Middle frontal gyrus (tissue), 1 donor: Measurements from ENCODE around the gene SPDL1.

Experiments used
- DNase-seq: peaks from one replicate; pipeline ENCODE4 v3.0.0-alpha.2; 2015; ENCODE audit warnings: low spot score; ENCODE audit errors: extremely low spot score

Gene SPDL1

DNA sequence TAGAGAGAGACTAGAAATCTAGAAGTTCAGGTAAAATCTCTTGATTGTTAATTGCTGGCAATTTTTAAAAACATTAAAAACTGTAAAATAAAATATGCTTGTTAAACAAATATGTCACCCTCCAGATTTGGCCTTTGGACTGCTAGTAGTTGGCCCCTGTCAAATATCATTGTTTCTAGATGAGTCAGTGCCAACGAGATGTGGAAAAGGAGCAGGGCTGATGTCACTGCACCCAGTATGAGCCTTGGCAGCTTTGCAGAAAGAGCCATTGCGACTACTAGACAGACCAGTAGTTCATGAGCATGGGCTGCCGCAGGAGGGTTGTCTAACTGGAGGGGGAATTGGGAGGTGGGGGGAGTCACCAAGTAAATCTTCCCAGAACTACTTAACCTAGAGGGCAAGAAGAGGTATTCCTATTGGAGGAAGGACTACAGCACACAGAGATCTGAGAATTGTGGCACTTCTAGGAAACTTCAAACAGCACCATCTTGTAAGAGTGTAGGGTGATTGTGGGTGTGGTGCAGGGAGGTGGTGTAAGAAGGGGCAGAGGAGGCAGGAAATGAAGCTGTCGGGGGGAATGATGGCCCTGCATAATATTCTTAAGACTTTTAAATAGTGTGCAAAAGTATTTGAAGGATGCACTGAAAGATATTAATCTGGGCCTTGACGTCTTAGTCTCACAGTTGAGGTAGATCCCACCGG lies 46.4 kb downstream of the SPDL1 start:
- DNase-seq: no peak

DNA sequence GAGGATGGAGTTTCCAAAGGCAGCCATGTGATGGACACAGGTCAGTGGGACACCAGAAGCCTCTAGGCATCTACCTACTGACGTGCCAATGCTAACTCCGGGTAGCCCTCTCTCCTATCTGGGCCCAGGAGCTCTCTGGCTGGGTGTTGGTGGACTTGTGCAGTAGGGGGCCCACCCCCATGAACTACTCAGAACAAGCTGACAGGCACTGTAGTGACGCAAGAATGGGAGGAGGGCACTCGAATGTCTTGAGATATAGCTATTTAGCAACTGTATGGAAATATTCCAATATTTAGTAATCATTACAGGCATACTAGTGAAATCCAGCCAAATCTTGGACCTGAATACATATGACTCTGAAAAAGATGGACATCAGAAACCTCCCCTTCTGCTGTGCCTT lies 47.8 kb downstream of the SPDL1 start:
- DNase-seq: no peak

DNA sequence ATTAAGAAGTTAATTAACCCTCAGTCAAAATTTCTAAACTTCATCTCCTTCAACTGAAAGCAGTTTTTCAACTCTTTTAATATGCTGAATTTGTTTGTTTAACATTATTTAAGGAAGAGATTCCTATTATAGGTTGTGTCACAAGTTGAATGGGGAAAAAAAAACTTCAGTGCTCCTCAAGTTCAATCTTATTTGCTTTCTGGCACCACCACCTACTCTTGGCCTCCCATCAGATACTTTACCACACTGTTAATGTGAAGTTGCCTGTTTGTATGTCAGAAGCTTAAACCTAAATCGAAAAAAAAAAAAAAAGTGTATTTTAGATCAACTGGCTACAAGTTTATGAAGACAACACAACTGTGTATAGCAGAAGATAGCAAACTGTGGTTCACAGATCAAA lies 49.4 kb downstream of the SPDL1 start:
- DNase-seq: no peak

DNA sequence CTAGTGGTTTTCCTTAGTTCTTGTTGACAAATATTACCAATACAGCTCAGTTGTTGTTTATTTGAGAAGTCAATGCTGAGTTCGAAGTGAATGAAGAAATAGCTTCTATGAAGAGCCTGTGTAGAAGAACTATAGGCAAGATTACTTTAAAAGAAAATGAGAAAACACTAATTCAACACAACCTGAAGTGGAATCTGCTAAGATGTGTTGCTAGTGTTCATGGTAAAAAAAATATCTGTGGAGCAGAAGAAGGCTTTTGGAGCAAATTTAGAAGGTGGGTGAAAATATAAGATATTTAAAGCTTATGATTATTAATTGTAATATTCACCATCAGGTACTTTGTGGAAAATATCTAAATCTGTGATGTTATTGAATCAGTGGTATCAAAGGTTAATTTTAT lies 51.0 kb downstream of the SPDL1 start:
- DNase-seq: no peak

DNA sequence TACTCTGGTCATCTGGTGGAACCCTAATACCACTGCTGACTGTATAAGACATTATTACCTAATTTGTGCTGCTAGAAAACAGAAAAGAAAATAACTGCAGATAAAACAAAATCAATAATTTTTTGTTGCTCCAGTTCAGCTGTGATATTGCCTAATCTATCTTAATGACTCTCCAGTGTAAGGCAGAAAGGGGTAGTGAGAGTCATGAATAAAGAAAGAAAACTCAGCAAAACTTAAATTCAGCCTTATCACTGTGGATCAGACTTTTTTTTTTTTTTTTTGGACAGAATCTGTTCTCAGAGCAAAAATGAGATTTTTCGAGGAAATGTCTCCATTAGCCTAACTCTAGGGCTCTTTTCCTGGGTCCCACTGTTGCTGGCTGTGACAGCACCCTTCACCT lies 52.4 kb downstream of the SPDL1 start:
- no peak for DNase-seq

DNA sequence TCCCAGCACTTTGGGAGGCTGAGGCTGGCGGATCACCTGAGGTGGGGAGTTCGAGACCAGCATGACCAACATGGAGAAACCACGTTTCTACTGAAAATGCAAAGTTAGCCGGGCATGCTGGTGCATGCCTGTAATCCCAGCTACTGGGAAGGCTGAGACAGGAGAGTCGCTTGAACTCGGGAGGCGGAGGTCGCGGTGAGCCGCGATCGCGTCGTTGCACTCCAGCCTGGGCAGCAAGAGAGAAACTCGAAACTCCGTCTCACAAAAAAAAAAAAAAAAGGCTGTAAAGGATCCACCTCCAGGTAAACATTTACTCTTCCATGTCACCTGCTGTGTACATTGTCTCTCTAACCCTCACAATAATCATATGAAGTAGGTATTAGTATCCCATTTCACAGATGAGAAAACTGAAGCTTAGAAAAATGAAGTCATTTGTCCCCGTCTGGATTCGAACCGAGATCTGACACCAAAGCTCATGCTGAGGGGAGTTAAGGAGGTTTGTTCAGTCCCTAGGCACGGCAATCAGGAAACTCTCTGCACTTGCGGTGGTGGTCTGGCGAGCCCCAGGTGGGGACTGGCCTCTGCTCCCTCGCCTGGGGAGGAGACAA lies 53.0 kb downstream of the SPDL1 start:
- DNase-seq: no peak

DNA sequence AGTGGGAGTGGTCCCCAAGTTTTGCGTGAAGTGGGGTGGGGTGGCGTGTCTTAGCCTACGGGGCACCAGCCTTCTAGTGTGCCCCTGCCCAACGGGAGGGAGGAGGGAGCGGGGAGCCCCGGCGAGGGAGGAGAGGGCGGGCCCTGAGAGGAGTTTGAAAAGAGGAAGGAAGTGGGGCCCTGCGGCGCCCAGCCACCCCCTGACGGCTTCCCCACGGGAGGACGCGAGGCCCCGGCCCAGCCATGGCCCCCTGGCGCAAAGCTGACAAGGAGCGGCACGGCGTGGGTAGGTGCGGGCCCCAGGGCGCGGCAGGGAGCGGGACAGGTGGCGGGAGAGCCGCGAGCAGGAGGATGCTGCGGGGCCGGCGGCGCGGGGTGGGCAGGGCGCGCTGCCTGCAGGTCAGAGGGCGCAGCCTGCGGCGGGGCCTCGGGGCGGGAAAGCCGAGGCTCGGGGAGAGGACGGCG lies 53.5 kb downstream of the SPDL1 start, which contains the start of gene DOCK2:
TSS of gene DOCK2 (plus strand) at position 191 of the 464 bp plus-strand sequence. CDS start at position 243, 52 bp downstream.
- no peak for DNase-seq

DNA sequence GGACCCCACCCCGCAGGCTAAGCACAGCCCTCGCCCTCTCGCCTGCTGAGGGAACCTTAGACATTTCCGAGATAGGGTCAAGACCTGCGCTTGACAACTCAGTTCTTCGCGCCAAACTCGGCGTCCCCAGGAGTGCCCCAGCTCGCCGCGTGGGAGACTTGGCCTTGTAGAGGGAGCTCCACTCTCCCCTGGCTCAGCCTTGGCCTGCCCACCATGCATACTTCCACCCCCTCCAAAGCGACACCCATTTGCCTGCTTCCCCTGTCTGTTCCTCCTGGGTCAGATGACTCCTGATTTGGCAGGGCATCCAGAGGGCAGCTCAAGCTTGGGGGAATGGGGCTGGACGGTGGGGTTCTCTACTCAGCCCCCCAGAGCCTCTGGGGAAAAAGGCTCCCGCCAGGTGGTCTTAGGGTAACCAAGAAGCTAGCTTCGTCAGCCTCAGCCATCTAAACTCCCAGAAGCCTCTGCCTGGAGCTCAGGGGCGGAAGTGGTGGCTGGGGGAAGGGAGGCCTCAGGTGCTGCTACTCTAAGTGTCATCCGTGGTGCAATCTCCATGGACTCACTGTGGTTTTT lies 54.1 kb downstream of the SPDL1 start:
- DNase-seq: no peak

DNA sequence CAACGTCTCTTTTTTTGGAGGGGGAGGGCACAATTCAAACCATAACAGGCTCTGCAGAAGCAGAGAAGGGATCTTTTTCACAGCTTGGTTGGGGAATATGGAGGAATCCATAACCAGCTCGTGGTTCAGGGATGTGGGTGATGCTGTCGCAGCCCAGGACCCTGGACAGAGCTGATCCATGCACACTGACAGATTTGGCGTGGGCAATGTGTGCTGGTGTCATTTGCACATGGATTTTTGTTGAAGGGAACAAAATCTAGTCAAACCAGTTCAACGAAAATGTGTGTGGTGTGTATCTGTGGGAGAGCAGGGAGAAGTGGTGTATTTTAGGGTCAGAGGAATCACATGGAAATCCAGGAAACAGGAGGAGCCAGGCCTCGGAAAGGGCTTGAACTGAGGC lies 57.7 kb downstream of the SPDL1 start:
- no peak for DNase-seq

DNA sequence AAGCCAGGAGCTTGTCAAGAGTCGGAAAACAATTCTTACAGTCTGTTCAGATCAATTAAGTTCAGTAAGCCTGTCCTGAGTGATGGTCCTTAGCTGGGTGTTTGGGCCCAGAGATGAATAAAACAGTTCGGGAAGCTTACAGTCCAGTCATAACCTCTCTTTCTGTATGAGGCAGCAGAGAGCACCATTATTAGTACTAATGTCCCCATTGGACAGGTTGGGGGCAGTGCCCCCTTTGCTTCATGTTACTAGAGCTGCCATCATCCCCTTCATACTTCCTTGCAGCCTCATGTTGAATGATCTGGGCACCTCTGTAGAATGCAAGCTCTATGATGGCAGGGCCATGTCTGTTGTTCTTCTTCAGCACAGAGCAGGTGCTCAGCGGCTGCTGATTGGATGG lies 63.3 kb downstream of the SPDL1 start:
- DNase-seq: no peak

DNA sequence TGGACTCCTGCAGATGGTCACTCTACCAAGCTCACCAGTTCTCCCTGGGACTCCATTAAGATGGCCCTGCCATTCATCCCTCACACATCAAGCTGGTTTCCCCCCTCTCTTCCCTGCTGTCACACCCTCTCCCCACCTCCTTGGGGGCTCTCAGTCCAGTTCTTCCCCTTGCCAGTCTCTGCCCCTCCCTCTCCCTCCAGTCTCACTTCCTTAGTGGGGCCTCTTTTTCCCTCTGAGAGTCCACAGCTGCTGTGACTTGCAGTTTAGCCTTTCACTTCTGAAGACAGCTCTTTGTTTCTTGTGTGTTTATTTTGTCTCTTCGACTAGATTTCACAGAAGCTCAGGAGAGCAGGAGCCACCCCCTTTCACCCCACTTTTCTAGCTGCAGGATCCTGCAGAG lies 64.0 kb downstream of the SPDL1 start:
- no peak for DNase-seq

DNA sequence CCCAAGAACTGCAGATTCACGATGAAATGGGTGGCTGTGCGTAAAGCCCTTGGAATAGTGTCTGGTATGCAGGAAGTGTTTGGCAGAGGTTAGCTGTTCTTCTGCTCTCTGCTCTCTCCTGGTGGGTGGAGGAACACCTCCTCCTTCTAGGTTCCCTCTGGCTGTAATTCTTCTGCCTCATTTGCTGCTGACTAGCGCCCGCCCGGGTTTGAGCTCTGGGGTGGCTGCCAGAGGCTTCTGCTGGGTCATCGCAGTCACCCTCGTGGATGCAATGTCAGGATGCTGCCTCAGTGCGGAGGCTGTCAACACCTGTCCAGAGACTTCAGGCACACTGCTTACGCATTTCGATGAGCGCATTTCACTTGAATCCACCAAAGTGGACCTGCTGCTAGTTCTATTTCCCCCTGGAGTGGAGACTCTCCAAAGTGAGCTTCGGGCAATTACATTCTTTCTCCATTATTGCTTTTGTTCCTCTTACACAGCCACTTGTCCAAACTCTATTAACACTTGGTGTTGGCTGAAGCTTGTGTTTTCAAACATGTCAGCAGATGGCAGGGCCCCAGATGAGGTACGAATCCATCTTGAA lies 65.2 kb downstream of the SPDL1 start:
- no peak for DNase-seq

DNA sequence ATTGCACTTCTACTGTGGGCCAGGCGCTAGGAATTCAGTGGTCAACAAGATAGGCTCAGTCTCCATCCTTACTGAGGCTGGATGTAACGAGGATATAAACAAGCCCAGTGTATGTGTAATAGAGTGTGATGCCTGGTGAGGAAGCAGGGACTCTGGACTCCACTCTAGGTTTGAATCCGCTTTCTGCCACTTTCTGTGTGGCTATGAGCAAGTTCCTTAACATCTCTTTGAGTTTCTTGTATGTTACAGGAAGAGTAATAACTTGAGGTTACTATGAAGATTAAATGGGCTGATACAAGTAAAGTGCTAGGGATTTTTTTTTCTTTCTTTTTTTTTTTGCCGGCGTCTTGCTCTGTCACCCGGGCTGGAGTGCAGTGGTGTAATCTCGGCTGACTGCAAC lies 65.9 kb downstream of the SPDL1 start:
- no peak for DNase-seq

DNA sequence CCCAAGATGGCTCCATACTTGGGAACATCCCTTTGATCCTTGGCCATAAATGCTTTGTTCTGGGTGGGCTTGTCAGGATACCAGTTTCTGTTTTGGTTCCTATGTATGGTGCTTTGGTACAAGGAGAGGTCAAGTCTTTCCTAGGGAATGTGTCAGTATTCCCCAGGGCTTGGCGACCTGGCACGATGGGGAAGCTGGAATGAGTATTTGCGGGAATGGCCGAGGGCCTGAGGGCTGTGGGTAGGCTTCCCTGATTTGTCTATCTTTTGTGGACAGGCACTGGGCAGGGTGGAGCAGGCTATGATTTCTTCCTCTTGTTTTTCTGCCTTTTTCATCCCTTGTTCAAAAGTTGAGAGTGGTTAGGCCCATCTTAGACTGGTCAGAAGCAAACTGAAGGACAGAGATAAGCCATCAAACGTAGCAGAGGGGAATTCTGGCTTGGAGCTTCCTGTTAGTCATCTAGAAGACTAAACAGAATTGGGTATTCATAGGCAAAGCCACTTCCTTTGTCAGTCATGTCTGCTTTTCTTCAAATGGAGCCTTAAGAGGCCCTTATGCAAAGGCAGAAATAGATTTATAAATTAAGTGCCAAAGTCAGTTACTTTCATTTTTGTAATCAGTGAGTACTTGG lies 67.2 kb downstream of the SPDL1 start:
- DNase-seq: no peak

DNA sequence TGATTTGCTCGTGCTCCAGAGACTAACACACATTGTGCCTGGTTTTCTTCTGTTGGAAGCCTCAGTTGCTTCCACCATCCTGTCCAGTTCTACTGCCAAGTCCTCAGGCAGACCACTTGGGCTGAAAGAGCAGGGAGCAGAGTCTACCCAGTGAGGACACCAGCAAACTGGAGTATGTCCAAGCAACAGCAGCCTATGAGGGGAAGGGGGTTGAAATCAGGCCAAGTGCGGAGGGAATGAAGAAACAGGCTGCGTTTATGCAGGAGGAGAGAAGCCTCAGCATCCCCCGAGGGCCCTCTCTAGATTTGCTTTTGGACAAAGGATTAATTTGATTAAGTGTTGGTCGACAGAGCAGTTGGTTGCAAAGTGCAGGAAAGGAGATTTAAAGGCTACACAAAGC lies 68.0 kb downstream of the SPDL1 start:
- no peak for DNase-seq

DNA sequence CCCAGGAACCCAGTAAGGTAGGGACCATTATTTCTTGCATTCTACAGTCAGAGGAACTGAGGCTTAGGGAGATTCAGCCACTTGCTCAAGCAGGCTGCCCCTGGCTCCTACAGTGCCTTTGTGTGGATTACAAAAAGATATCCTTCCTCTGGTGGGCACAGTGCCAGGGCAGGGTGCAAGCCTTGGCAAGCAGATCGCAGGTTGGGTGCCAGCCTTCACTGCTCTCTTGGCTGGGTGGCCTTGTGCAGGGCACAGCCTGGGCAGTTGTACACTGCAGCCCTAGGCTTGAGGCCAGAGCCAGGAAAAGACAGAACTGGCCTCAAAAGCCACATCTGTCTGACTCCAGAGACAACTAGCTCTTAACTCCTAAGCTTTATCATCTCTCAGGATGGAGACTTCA lies 68.5 kb downstream of the SPDL1 start:
- DNase-seq: no peak

DNA sequence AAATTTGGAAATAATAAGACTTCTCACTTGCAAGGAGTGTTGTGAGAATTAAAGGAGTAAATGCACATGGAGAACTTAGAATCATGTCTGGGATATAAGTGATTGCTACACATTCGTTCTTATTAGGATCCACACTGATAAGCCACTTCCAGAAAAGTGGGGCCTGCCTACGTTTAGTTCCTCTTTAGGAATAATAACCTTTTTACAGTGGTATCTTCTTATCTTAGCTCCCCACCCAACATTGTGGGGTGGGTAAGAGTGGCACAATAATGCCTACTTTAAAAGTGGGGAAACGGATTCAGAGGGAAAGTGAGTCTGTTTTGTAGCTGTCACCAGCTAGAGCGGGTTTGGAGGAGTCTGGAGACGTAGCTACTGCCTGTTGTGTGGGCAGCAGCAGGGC lies 69.5 kb downstream of the SPDL1 start:
- no peak for DNase-seq
